Cardiac muscle cell (in vitro differentiated cells and primary cell): ENCODE measurements around the gene COTL1. TPM values are rescaled to one million over a fixed set of nuclear protein-coding genes. Genes with fewer than 3 reads are reported as not detected.

Experiments
- DNase-seq, 2 donors: peaks; one replicate each; pipeline versions ENCODE4 v3.0.0 to v3.0.0-alpha.2; 2010 to 2017; ENCODE audit warnings: low read depth in 1 of 2, low spot score in 1 of 2
- H3K27ac ChIP-seq: fragments of 200-600 bp; sonication (generic); 2 replicates; pipeline ENCODE4 v1.5.1; 2016
- H3K27me3 ChIP-seq: fragments of 200-600 bp; sonication (generic); 2 replicates; pipeline ENCODE4 v1.6.0; 2016; ENCODE audit warnings: control low read depth
- H3K36me3 ChIP-seq: fragments of 200-600 bp; sonication (generic); 2 replicates; pipeline ENCODE4 v1.5.1; 2016; ENCODE audit warnings: control low read depth
- H3K4me1 ChIP-seq: fragments of 200-600 bp; sonication (generic); 2 replicates; pipeline ENCODE4 v1.8.1; 2017; ENCODE audit warnings: low read depth, mild to moderate bottlenecking, mixed run types
- H3K4me3 ChIP-seq: fragments of 200-600 bp; sonication (generic); 2 replicates; pipeline ENCODE4 v1.5.1; 2016; ENCODE audit warnings: mild to moderate bottlenecking
- H3K9me3 ChIP-seq: fragments of 200-600 bp; sonication (generic); 2 replicates; pipeline ENCODE4 v1.5.1; 2017; ENCODE audit warnings: low read depth, mild to moderate bottlenecking, control low read depth
- polyA plus RNA-seq: library from polyadenylated mRNA; unstranded; fragments of >200 nt; fragmentation: Nextera tagmentation; extraction: Ambion mirVana; gene quantifications from 2 replicates; pipeline ENCODE4 v1.2.1, GENCODE V29; 2016
- total RNA-seq: library from RNA; depleted of rRNA; stranded (reverse); fragments of >200 nt; gene quantifications from 2 replicates; pipeline ENCODE4 v1.2.3, GENCODE V29; 2016
- TF ChIP-seq, protein P1 (sequence below): IDR thresholded peaks from 2 replicates; pipeline ENCODE4 v1.5.1; 2012; ENCODE audit warnings: low read depth, mild to moderate bottlenecking, low read length

The COTL1 gene
- total and polyA plus RNA-seq, 2 experiments from 2014 or later, result 32.3 to 70.2 TPM

DNA sequence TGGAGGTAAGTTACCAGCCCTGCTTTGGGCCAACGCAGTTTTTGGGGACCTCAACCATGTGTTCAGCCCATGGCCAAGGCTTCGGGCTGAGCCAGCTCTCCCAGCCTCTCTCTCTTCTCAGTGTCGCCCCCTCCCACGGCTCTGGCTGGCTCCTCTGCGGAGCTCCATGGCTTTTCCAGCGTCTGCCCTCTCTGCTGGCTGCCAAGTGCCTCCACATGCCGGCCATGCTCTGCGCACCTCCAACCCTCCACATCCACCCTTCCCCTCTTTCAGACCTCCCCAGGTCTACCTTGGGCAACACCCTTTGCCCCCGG, 23.2 kb downstream of the COTL1 start:
- Histone ChIP-seq H3K4me3 (no peak overlapping the region), H3K27ac (no peak overlapping the region), H3K36me3 (no peaks in the 10 kb centered on the region), H3K27me3 (no peaks in the 10 kb centered on the region), H3K9me3 (no peaks in the 10 kb centered on the region), H3K4me1 (peaks cover 27% of the 10 kb centered on the region)
- no peak for DNase-seq
- TF ChIP-seq, protein P1, sequence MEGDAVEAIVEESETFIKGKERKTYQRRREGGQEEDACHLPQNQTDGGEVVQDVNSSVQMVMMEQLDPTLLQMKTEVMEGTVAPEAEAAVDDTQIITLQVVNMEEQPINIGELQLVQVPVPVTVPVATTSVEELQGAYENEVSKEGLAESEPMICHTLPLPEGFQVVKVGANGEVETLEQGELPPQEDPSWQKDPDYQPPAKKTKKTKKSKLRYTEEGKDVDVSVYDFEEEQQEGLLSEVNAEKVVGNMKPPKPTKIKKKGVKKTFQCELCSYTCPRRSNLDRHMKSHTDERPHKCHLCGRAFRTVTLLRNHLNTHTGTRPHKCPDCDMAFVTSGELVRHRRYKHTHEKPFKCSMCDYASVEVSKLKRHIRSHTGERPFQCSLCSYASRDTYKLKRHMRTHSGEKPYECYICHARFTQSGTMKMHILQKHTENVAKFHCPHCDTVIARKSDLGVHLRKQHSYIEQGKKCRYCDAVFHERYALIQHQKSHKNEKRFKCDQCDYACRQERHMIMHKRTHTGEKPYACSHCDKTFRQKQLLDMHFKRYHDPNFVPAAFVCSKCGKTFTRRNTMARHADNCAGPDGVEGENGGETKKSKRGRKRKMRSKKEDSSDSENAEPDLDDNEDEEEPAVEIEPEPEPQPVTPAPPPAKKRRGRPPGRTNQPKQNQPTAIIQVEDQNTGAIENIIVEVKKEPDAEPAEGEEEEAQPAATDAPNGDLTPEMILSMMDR, result no peak

DNA sequence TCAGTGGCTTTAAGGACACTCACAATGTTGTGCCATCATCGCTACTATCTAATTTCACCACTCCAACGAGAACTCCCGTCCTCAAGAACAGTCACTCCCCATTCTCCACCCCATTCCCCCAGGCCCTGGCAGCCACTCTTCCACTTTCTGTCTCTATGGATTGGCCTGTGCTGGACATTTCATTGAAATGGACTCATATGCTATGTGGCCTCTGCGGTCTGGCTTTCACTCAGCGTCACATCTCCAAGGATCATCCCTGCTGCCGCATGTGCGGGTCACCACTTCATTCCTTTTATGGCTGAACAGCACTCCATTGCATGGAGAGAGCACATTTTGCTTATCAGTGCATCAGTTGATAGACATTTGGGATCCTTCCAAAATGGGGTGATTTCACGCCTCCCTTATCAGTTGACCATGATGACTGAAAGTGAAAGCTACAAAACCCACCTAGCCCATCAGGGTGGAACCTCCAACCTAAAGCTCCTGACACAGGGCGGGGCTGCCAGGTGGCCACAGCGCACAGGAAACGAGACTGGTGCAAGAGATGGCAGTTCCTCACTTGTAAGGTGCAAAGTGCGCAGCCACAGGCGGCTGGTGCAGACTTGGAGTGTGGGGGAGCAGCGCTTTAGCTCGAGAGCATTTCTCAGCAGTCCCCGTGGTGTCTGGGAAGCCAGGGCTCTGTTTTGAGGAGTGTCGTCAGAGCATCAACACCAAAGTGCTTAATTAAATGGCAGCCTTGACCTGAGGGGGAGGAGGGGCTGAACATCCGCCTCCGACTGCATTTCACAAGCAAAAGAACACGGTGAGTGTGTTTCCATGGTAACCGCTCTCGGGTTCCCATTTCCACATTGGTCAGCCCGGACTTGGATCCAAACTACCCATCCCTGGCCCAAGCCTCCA, 23.8 kb downstream of the COTL1 start:
- no peak overlapping the region for H3K4me3 ChIP-seq
- no peaks in the 10 kb centered on the region for H3K9me3 ChIP-seq
- peak in 1 of 2 donors; percentile 52 for DNase-seq
- H3K27ac ChIP-seq, result no peak overlapping the region
- H3K36me3 ChIP-seq, result no peaks in the 10 kb centered on the region
- TF ChIP-seq, protein P1, result no peak
- H3K4me1 ChIP-seq, result peaks cover 21% of the 10 kb centered on the region
- H3K27me3 ChIP-seq, result no peaks in the 10 kb centered on the region

DNA sequence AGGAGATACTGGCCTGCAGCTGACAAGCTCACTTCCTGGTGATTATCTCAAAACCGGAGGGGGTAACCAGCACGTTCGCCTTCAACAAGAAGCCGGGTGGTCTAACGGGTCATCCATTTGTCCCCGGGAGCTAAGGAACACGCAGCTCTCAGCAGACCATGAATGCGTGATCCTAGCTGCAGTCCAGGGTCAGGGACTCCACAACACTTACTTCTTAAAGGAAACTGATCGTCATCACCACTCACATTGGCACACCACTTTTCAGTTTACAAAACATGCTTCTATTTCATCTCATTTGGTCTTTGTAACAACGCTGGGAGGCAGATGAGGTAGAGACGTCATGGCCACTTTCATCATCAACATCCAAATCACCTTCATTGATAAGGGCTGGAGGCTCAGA, 25.2 kb downstream of the COTL1 start:
- TF ChIP-seq, protein P1, result no peak
- Histone ChIP-seq H3K9me3 (no peaks in the 10 kb centered on the region), H3K27ac (no peak overlapping the region), H3K36me3 (no peaks in the 10 kb centered on the region), H3K4me1 (peaks cover 8% of the 10 kb centered on the region), H3K4me3 (no peak overlapping the region), H3K27me3 (no peaks in the 10 kb centered on the region)
- DNase-seq, result no peak

DNA sequence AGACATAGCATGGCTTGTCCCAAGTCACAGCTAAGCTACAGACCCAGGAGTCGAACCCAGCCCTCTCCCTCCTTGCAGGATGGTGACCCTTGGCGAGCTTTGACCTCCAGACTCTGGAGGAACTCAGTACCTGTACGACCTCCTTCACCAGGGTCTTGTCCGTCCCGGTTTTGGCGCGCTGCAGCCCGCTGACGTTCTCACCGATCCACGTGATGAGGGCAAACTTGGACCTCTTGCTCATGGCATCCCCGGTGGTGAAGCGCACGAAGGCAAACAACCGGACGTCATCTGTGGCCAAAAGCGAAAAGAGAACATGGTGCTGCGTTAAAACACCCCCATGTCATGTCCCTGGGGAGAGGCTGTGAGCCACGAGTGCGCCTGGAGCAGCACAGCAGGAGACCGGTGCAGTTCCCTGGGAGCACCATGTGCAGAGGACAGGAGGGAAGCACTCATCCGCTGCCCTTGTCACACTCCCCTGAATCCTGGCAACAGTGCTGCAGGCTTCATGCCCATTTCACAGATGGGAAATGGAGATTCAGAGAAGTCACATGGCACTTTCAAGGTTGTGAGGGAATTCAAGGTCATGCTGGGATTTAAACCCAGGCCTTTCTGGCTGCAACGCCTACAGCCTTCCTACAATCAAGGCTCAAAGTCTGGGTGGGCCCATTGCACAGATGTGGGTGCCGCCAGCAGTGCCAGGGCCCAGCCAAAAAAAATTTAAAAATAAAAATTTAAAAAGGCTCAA, 27.7 kb downstream of the COTL1 start:
- H3K27ac ChIP-seq, result no peak overlapping the region
- H3K4me1 ChIP-seq, result peaks cover 4% of the 10 kb centered on the region
- no peaks in the 10 kb centered on the region for H3K9me3 ChIP-seq
- no peak overlapping the region for H3K4me3 ChIP-seq
- DNase-seq, result no peak
- TF ChIP-seq, protein P1, result no peak
- H3K27me3 ChIP-seq, result no peaks in the 10 kb centered on the region
- H3K36me3 ChIP-seq, result no peaks in the 10 kb centered on the region

DNA sequence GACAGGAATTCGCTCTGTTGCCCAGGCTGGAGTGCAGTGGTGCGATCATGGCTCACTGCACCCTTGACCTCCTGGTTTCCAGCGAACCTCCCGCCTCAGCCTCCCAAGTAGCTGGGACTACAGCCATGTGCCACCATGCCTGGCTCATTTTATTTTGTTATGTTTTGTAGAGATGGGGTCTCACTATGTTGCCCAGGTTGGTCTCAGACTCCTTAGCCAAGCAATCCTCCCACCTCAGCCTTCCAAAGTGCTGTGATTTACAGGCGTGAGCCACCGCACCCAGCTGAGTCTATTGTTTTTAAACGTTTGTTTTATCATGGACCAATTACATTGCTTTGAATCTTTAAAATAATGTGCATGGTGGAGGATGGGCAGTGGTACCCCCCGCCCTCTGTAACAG, 28.9 kb downstream of the COTL1 start:
- H3K27ac ChIP-seq, result no peak overlapping the region
- no peak overlapping the region for H3K4me3 ChIP-seq
- no peaks in the 10 kb centered on the region for H3K36me3 ChIP-seq
- H3K9me3 ChIP-seq, result no peaks in the 10 kb centered on the region
- no peaks in the 10 kb centered on the region for H3K27me3 ChIP-seq
- peaks cover 1% of the 10 kb centered on the region for H3K4me1 ChIP-seq
- TF ChIP-seq, protein P1, result no peak
- no peak for DNase-seq
